Prostate gland (tissue), 2 donors: ENCODE data around the gene C1orf185.

Experiments used
- POLR2A ChIP-seq: fragments of 450-650 bp; IDR thresholded peaks from one replicate; pipeline ENCODE4 v1.6.1; 2016; ENCODE audit warnings: antibody characterized with exemption, mild to moderate bottlenecking
- POLR2AphosphoS5 ChIP-seq: sonication (generic); formaldehyde crosslinking; IDR thresholded peaks from one replicate; pipeline ENCODE4 v1.6.1; 2017; ENCODE audit warnings: antibody characterized with exemption
- TF ChIP-seq, protein P1 (sequence below), 4 experiments: fragments of 200-600 bp in 2 of 4; fragments of 450-650 bp in 2 of 4; sonication (generic) in 2 of 4; IDR thresholded peaks; 1 replicate in 3 of 4; 2 replicates in 1 of 4; pipeline ENCODE4 v1.5.1; 2016 to 2019; ENCODE audit warnings: antibody characterized with exemption in 4 of 4, mild to moderate bottlenecking in 2 of 4, moderate library complexity in 2 of 4

DNA sequence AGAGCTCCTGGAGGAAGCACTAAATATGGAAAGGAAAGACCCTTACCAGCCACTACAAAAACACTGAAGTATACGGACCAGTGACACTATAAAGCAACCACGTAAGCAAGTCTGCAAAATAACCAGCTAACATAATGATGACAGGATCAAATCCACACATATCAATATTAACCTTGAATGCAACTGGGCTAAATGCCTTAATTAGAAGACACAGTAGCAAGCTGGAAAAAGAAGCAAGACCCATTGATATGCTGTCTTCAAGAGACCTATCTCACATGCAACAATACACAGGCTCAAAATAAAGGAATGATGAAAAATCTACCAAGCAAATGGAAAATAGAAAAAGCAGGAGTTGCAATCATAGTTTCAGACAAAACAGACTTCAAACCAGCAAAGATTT lies 31.0 kb downstream of the C1orf185 start:
- TF ChIP-seq, protein P1, sequence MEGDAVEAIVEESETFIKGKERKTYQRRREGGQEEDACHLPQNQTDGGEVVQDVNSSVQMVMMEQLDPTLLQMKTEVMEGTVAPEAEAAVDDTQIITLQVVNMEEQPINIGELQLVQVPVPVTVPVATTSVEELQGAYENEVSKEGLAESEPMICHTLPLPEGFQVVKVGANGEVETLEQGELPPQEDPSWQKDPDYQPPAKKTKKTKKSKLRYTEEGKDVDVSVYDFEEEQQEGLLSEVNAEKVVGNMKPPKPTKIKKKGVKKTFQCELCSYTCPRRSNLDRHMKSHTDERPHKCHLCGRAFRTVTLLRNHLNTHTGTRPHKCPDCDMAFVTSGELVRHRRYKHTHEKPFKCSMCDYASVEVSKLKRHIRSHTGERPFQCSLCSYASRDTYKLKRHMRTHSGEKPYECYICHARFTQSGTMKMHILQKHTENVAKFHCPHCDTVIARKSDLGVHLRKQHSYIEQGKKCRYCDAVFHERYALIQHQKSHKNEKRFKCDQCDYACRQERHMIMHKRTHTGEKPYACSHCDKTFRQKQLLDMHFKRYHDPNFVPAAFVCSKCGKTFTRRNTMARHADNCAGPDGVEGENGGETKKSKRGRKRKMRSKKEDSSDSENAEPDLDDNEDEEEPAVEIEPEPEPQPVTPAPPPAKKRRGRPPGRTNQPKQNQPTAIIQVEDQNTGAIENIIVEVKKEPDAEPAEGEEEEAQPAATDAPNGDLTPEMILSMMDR (IDR thresholded peaks at IDR 0.05) = no peak
- TF ChIP-seq POLR2A = no peak
- no peak for TF ChIP-seq POLR2AphosphoS5
